ENCODE results near the gene THSD4. TPM values are rescaled to one million over a fixed set of nuclear protein-coding genes. Genes with fewer than 3 reads are reported as not detected.

Gene THSD4
- total and polyA plus RNA-seq, 2 donors = 23.9 to 75.1 TPM

GRCh38 chr15:71107501-71107815 is 7.8 kb upstream of the THSD4 start:
- Histone ChIP-seq H3K27ac (ENCODE audit: low read depth) (no peak overlapping the region), H3K4me3 (ENCODE audit: low read depth, low read length) (no peak overlapping the region), H3K4me1 (ENCODE audit: insufficient read depth) (no peaks in the 10 kb centered on the region), H3K36me3 (ENCODE audit: insufficient read depth) (no peaks in the 10 kb centered on the region)
- no peak for DNase-seq (ENCODE audit: extremely low spot score)
- WGBS = 92% methylated on average over 4 of the region's 4 CpGs

GRCh38 chr15:71109130-71109529 is 6.1 kb upstream of the THSD4 start:
- WGBS = 60% methylated on average over 4 of the region's 4 CpGs
- H3K27ac ChIP-seq (ENCODE audit: low read depth) = no peak overlapping the region
- no peak overlapping the region for H3K4me3 ChIP-seq (ENCODE audit: low read depth, low read length)
- H3K36me3 ChIP-seq (ENCODE audit: insufficient read depth) = no peaks in the 10 kb centered on the region
- DNase-seq (ENCODE audit: extremely low spot score) = no peak
- H3K4me1 ChIP-seq (ENCODE audit: insufficient read depth) = no peaks in the 10 kb centered on the region

- DNase-seq (ENCODE audit: extremely low spot score) = no peak
- H3K4me3 ChIP-seq (ENCODE audit: low read depth, low read length) = no peak overlapping the region
- no peak overlapping the region for H3K27ac ChIP-seq (ENCODE audit: low read depth)
- H3K4me1 ChIP-seq (ENCODE audit: insufficient read depth) = no peaks in the 10 kb centered on the region
- 78% methylated on average over 3 of the region's 3 CpGs for WGBS
- H3K36me3 ChIP-seq (ENCODE audit: insufficient read depth) = no peaks in the 10 kb centered on the region
Observed at GRCh38 chr15:71109905-71110304, 5.4 kb upstream of the THSD4 start.

DNA sequence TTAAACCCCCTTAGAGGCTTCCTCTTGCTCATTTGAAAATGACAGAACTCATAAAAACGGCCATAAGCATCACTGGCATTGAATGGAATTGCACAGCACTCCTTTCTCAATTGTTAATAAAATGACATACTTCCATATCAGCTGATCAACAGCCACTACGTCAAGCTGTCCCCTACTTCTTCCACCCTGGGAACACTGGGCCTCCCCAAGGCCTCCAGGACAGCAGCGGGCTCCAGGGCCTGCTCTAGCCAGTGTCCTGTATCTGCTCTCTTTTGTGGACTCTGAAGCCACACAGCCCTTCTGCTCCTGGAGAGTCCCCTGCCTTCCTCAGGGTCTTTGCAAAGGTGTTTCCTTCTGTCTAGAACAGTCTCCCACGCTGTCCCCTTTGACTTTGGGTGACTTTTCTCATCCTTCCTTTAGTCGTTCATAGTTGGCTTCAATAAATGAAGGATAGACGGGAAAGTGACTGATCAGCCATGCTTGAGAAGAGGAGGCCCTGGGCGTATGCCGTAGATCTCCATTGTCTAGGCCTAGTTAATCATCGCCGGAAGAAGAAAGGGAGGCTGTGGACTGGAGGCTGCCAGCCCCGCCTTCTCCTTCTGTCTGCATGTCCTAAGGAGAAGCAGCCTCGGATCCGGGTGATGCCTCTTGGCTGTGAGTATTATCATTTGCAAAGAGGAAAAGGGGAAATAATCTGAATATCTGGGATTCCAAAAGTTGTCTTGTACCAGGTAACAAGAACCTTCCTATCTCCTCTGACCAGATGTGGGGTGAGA is 4.7 kb upstream of the THSD4 start:
- Histone ChIP-seq H3K4me1 (ENCODE audit: insufficient read depth) (no peaks in the 10 kb centered on the region), H3K4me3 (ENCODE audit: low read depth, low read length) (no peak overlapping the region), H3K27ac (ENCODE audit: low read depth) (no peak overlapping the region), H3K36me3 (ENCODE audit: insufficient read depth) (no peaks in the 10 kb centered on the region)
- DNase-seq (ENCODE audit: extremely low spot score) = no peak
- WGBS = 91% methylated on average over 13 of the region's 13 CpGs

DNA sequence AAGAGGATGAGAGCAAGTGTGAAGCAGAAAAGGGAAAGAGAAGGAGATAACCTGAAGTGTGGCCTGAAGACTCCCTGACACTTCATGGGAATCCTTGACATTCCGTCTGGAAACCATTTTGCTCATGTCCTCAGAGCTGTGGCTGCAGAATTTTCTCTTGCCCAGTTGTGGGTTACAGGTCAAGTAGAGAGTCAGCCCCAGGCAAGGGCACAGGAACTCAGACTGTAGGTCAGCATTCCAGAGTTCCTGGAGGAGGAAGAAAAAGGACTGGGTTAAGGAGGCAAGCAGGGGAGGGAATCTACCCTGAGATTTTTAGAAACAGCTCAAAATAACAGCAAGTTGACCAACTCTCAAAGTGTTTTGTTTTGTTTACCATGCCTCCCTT is 4.1 kb upstream of the THSD4 start:
- no peaks in the 10 kb centered on the region for H3K36me3 ChIP-seq (ENCODE audit: insufficient read depth)
- no peak overlapping the region for H3K27ac ChIP-seq (ENCODE audit: low read depth)
- no peak overlapping the region for H3K4me3 ChIP-seq (ENCODE audit: low read depth, low read length)
- DNase-seq (ENCODE audit: extremely low spot score) = no peak
- 87% methylated on average over 1 of the region's 1 CpG for WGBS
- no peaks in the 10 kb centered on the region for H3K4me1 ChIP-seq (ENCODE audit: insufficient read depth)

GRCh38 chr15:71111950-71112349 is 3.3 kb upstream of the THSD4 start:
- no peak for DNase-seq (ENCODE audit: extremely low spot score)
- 58% methylated on average over 4 of the region's 4 CpGs for WGBS
- Histone ChIP-seq H3K27ac (ENCODE audit: low read depth) (no peak overlapping the region), H3K36me3 (ENCODE audit: insufficient read depth) (no peaks in the 10 kb centered on the region), H3K4me3 (ENCODE audit: low read depth, low read length) (no peak overlapping the region), H3K4me1 (ENCODE audit: insufficient read depth) (no peaks in the 10 kb centered on the region)

DNA sequence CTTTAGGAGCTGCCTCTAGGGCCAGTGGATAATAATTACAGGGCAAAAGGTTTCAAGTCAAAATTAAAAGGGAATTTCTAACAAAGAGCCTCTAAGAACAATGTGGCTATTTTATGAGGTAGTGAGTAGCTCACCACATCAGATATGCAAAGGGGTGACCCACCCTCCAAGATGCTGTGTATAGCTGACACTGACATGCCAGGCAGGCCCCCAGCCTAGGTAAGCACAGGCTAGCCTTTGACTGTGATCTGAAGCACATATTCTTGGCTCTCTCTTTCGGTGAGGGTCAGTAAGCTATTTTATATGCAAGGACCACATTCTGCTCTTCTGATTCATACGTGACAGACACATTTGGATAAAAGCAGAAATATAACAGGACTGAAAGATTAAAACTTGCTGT is 2.8 kb upstream of the THSD4 start:
- H3K4me1 ChIP-seq (ENCODE audit: insufficient read depth) = no peaks in the 10 kb centered on the region

DNA sequence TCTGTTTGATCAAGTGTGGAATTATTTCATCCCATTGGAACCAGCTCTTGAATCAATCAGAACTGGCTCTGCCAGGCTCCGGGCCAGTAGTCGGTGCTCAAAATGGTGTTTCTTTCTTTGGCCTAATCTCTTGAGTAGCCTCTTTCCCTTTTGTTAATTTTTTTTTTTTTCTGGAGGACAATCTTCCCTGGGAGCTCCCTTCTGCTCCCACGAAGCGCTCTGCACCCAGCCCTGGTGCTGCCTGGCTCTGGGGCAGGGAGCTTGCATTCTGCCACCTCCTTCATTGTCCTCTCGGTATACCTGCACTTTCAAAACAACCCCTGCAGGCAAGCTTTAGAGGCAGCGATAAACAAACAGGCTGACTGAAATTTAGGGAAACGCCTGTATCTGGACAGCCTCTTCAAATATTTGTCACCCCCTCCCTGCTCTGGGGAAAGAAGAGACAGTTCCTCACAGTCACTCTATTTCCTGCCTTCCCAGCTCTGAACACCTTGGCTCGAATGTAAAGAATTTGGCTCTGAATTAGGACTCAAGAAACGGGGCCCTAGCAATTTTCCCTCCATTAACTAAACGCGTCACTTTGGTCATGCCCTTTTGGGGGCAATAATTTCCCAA is 1.1 kb upstream of the THSD4 start:
- 82% methylated on average over 11 of the region's 11 CpGs for WGBS
- H3K4me1 ChIP-seq (ENCODE audit: insufficient read depth) = no peaks in the 10 kb centered on the region
- no peak for DNase-seq (ENCODE audit: extremely low spot score)
- no peaks in the 10 kb centered on the region for H3K36me3 ChIP-seq (ENCODE audit: insufficient read depth)
- H3K27ac ChIP-seq (ENCODE audit: low read depth) = no peak overlapping the region
- no peak overlapping the region for H3K4me3 ChIP-seq (ENCODE audit: low read depth, low read length)

More for the DNA sequence above, 2.8 kb upstream of the THSD4 start:
- WGBS = 93% methylated on average over 2 of the region's 2 CpGs
- DNase-seq (ENCODE audit: extremely low spot score) = no peak
- Histone ChIP-seq H3K4me3 (ENCODE audit: low read depth, low read length) (no peak overlapping the region), H3K36me3 (ENCODE audit: insufficient read depth) (no peaks in the 10 kb centered on the region), H3K27ac (ENCODE audit: low read depth) (no peak overlapping the region)

- peak overlapping the region; percentile 73 for H3K4me3 ChIP-seq (ENCODE audit: low read depth, low read length)
- no peaks in the 10 kb centered on the region for H3K4me1 ChIP-seq (ENCODE audit: insufficient read depth)
- under 1% methylated on average over 93 of the region's 93 CpGs for WGBS
- H3K36me3 ChIP-seq (ENCODE audit: insufficient read depth) = no peaks in the 10 kb centered on the region
- no peak for DNase-seq (ENCODE audit: extremely low spot score)
- H3K27ac ChIP-seq (ENCODE audit: low read depth) = peak overlapping the region; percentile 32
Observed at GRCh38 chr15:71115567-71116351, 488 bp downstream of the THSD4 start.

- H3K4me3 ChIP-seq (ENCODE audit: low read depth, low read length) = peak overlapping the region; percentile 73
- no peaks in the 10 kb centered on the region for H3K36me3 ChIP-seq (ENCODE audit: insufficient read depth)
- 29% methylated on average over 13 of the region's 13 CpGs for WGBS
- DNase-seq (ENCODE audit: extremely low spot score) = no peak
- H3K27ac ChIP-seq (ENCODE audit: low read depth) = peak overlapping the region; percentile 32
- no peaks in the 10 kb centered on the region for H3K4me1 ChIP-seq (ENCODE audit: insufficient read depth)
Observed at GRCh38 chr15:71116366-71116765, 1.1 kb downstream of the THSD4 start.

DNA sequence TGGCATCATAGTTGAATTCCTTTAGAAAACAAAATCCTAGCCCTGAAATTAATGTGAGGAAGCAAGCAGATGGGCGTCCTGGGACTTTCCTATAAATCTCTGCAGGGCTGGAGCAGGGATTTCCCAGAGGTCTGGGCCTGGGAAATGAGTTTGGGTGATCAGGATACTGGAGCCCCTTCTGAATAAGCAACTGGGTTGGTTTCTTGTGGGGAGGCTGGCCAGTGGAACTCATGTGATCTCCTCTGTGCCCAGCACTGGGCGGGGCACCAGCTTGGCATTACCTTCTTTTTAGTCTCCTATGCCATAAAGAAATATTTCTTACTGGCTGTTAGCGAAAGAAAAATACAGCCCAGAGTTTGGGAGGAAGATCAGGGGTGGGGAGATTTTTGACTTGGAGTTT is 1.7 kb downstream of the THSD4 start:
- Histone ChIP-seq H3K27ac (ENCODE audit: low read depth) (no peak overlapping the region), H3K4me1 (ENCODE audit: insufficient read depth) (no peaks in the 10 kb centered on the region), H3K4me3 (ENCODE audit: low read depth, low read length) (no peak overlapping the region), H3K36me3 (ENCODE audit: insufficient read depth) (no peaks in the 10 kb centered on the region)
- 77% methylated on average over 3 of the region's 3 CpGs for WGBS
- DNase-seq (ENCODE audit: extremely low spot score) = no peak

GRCh38 chr15:71117714-71118305 is 2.5 kb downstream of the THSD4 start:
- DNase-seq (ENCODE audit: extremely low spot score) = no peak
- Histone ChIP-seq H3K36me3 (ENCODE audit: insufficient read depth) (no peaks in the 10 kb centered on the region), H3K27ac (ENCODE audit: low read depth) (no peak overlapping the region), H3K4me3 (ENCODE audit: low read depth, low read length) (no peak overlapping the region), H3K4me1 (ENCODE audit: insufficient read depth) (no peaks in the 10 kb centered on the region)
- 86% methylated on average over 7 of the region's 7 CpGs for WGBS

DNA sequence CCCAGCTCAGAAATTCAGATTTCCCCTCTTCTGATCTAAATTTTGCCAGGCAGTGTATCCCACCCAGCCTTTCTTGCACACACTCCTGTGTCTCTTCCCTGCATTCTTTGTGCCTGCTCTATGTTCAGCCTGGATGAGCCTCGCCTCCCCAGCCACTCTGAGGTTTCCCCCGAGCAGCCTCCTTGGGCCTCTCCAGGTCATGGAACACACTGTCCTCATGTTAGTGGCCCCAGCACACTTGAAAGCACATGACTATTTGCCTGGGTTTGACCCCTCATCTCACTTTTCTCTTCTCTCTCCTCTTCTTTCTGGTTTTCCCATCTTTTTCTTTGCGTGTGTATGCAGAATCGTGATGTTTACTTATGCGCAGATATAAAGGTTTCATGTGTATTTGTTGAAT is 3.1 kb downstream of the THSD4 start:
- H3K27ac ChIP-seq (ENCODE audit: low read depth) = no peak overlapping the region
- H3K36me3 ChIP-seq (ENCODE audit: insufficient read depth) = no peaks in the 10 kb centered on the region
- H3K4me1 ChIP-seq (ENCODE audit: insufficient read depth) = no peaks in the 10 kb centered on the region
- WGBS = 94% methylated on average over 5 of the region's 5 CpGs
- no peak overlapping the region for H3K4me3 ChIP-seq (ENCODE audit: low read depth, low read length)
- no peak for DNase-seq (ENCODE audit: extremely low spot score)
